ENCODE measurements around the gene CMIP. TPM values are rescaled to one million over a fixed set of nuclear protein-coding genes. Genes with fewer than 3 reads are reported as not detected.

CMIP gene
- total RNA-seq, 1 experiment from 2014 or later = 48.2 TPM

- no peaks in the 10 kb centered on the region for H3K27me3 ChIP-seq (ENCODE audit: insufficient read depth, low read length)
- H3K4ac ChIP-seq (ENCODE audit: low read depth, low read length) = no peak overlapping the region
- no peak overlapping the region for H2BK20ac ChIP-seq (ENCODE audit: low read depth, low read length, poor library complexity, severe bottlenecking)
- no peaks in the 10 kb centered on the region for H3K23me2 ChIP-seq (ENCODE audit: insufficient read length, low read depth, low read length, poor library complexity, severe bottlenecking)
- no peak overlapping the region for H4K8ac ChIP-seq (replicated peaks; ENCODE audit: insufficient read length, low read depth, low read length)
- peaks cover 11% of the 10 kb centered on the region for H3K79me1 ChIP-seq (ENCODE audit: insufficient read depth, low read depth, low read length, poor library complexity, severe bottlenecking)
- H2BK12ac ChIP-seq (ENCODE audit: insufficient read length, low read depth, low read length) = no peak overlapping the region
- H3K4me2 ChIP-seq (ENCODE audit: insufficient read depth, insufficient read length, low read length) = no peak overlapping the region
- H4K5ac ChIP-seq (ENCODE audit: insufficient read length, low read depth, low read length) = no peak overlapping the region
- no peaks in the 10 kb centered on the region for H3K9me3 ChIP-seq (ENCODE audit: control insufficient read depth, low read depth, low read length)
- no peak overlapping the region for H3K18ac ChIP-seq (ENCODE audit: insufficient read length, low read depth, low read length)
- no peak overlapping the region for H3K4me3 Mint-ChIP-seq
- H4K91ac ChIP-seq (ENCODE audit: insufficient read length, low read depth, low read length) = no peak overlapping the region
- no peak for TF ChIP-seq CTCF (conservative IDR thresholded peaks at IDR 0.05)
- H3K23ac ChIP-seq (ENCODE audit: insufficient read length, low read depth, low read length) = no peak overlapping the region
- peaks cover 31 to 39% of the 10 kb centered on the region in 2 experiments for H3K4me1 Mint-ChIP-seq
- no CpG with 5 or more reads among the region's 19 CpGs for WGBS (ENCODE audit: extremely low coverage, insufficient read length, low lambda C conversion rate)
- H2BK5ac ChIP-seq (ENCODE audit: insufficient read length, low read length) = no peak overlapping the region
- no peak overlapping the region for H3T11ph ChIP-seq (ENCODE audit: low read length)
- no peak overlapping the region for H2BK120ac ChIP-seq (ENCODE audit: low read depth, low read length, poor library complexity, severe bottlenecking)
- no peak overlapping the region for H3K9ac ChIP-seq (ENCODE audit: extremely low read depth, insufficient read length, low read length)
- no peak overlapping the region for H3K56ac ChIP-seq (ENCODE audit: insufficient read length, low read depth, low read length)
- DNase-seq = no peak
- no peaks in the 10 kb centered on the region for H3K9me3 Mint-ChIP-seq
- H3K27me3 Mint-ChIP-seq (ENCODE audit: low read depth) = no peaks in the 10 kb centered on the region
- no peak overlapping the region for H2BK15ac ChIP-seq (ENCODE audit: low read depth, low read length)
- no peak overlapping the region for H3K27ac ChIP-seq (ENCODE audit: insufficient read length, low read depth, low read length)
- peaks cover 25% of the 10 kb centered on the region; the same call in 1 of the 2 replicates for H3K79me2 ChIP-seq (ENCODE audit: insufficient read depth, low read length)
- H2AK5ac ChIP-seq (ENCODE audit: insufficient read length, low read length) = no peak overlapping the region
- H3K27ac Mint-ChIP-seq = peak overlapping the region in 2 of 3 experiments; percentile 35 to 88; a peak in 3 of 7 replicates
- H3K4me1 ChIP-seq (ENCODE audit: insufficient read depth, low read length) = peaks cover 3% of the 10 kb centered on the region; the same call in 1 of the 2 replicates
- peaks cover 4% of the 10 kb centered on the region for H4K20me1 ChIP-seq (ENCODE audit: control insufficient read depth, insufficient read depth, insufficient read length)
- H3K14ac ChIP-seq (ENCODE audit: insufficient read depth, low read length) = no peak overlapping the region
- H2AFZ ChIP-seq (ENCODE audit: low read length) = no peak overlapping the region
- peaks cover 1 to 14% (median 12%) of the 10 kb centered on the region in 3 experiments; a peak in 4 of 7 replicates for H3K36me3 Mint-ChIP-seq (ENCODE audit: insufficient read depth in 1 of 3, low read depth in 3 of 3)
Measured at GRCh38 chr16:81468269-81468902, 23.8 kb downstream of the CMIP start.

Data from H9 (cell line).